ENCODE measurements around the gene FAXDC2. TPM values are rescaled to one million over a fixed set of nuclear protein-coding genes. Genes with fewer than 3 reads are reported as not detected.

The FAXDC2 gene
- total and polyA plus RNA-seq, 9 of the 15 experiments (the other 6 are each of a cell fraction or from before 2014, with no cell fraction given): 2.4 to 30.0 (median 9.9) TPM

DNA sequence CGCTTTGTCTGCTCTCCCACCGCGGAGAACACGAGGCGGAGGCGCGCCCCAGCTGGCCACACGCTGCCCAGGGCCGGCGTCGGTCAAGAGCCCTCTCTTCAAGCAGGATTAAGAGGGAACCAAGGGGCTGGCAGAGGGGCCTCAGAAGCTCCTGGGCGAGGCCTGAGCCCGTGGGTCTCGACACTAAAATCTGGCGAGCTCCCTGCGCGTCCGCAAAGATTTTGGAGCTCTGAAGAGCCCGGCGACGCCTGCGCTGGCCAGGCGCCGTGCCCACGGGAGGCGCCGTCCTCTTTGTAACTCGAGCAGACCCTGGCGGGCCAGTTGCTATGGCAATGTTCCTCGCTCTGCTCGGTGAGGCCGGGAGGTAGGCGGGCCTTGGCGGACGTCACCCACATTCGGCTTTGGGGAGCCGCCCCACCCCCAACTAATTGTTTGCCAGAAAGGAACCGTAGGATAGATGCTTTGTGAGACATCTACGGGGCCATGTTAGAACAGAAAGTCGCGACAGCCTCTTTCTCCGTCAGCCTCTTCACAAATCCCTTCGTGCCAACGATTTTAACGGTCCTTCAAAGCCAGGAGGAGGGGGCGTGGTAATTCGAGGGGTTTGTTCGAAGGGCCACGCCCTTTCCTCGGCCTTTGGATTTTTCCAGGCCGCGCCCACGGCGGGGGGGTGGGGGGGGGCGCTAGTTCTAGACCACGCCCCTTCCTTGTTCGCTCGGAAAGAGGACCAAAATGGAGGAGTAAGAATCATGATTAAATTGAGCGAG, 7.3 kb upstream of the FAXDC2 start (continued):
- TF ChIP-seq, protein P1, sequence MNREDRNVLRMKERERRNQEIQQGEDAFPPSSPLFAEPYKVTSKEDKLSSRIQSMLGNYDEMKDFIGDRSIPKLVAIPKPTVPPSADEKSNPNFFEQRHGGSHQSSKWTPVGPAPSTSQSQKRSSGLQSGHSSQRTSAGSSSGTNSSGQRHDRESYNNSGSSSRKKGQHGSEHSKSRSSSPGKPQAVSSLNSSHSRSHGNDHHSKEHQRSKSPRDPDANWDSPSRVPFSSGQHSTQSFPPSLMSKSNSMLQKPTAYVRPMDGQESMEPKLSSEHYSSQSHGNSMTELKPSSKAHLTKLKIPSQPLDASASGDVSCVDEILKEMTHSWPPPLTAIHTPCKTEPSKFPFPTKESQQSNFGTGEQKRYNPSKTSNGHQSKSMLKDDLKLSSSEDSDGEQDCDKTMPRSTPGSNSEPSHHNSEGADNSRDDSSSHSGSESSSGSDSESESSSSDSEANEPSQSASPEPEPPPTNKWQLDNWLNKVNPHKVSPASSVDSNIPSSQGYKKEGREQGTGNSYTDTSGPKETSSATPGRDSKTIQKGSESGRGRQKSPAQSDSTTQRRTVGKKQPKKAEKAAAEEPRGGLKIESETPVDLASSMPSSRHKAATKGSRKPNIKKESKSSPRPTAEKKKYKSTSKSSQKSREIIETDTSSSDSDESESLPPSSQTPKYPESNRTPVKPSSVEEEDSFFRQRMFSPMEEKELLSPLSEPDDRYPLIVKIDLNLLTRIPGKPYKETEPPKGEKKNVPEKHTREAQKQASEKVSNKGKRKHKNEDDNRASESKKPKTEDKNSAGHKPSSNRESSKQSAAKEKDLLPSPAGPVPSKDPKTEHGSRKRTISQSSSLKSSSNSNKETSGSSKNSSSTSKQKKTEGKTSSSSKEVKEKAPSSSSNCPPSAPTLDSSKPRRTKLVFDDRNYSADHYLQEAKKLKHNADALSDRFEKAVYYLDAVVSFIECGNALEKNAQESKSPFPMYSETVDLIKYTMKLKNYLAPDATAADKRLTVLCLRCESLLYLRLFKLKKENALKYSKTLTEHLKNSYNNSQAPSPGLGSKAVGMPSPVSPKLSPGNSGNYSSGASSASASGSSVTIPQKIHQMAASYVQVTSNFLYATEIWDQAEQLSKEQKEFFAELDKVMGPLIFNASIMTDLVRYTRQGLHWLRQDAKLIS (CRISPR knock-in tag; IDR thresholded peaks at IDR 0.05): peak; percentile 76; the same call in 1 of the 2 replicates
- TF ChIP-seq L3MBTL2 (IDR thresholded peaks at IDR 0.05): peak; percentile 95
- TF ChIP-seq NFATC3 (IDR thresholded peaks at IDR 0.05): peak; percentile 94
- peak; percentile 35 for TF ChIP-seq PHF20 (IDR thresholded peaks at IDR 0.05; ENCODE audit: partially characterized antibody)
- peak; percentile 5; the same call in 1 of the 2 replicates for TF ChIP-seq SOX6 (IDR thresholded peaks at IDR 0.05)
- TF ChIP-seq CSDE1 (IDR thresholded peaks at IDR 0.05): peak in 1 of 2 experiments; percentile 73; a peak in 2 of 4 replicates
- peak; percentile 46 to 65; a peak in 3 of 4 replicates for TF ChIP-seq MAZ (CRISPR knock-in tag; conservative IDR thresholded peaks at IDR 0.05 in 1 of 2, IDR thresholded peaks at IDR 0.05 in 1 of 2)
- TF ChIP-seq, protein P2, sequence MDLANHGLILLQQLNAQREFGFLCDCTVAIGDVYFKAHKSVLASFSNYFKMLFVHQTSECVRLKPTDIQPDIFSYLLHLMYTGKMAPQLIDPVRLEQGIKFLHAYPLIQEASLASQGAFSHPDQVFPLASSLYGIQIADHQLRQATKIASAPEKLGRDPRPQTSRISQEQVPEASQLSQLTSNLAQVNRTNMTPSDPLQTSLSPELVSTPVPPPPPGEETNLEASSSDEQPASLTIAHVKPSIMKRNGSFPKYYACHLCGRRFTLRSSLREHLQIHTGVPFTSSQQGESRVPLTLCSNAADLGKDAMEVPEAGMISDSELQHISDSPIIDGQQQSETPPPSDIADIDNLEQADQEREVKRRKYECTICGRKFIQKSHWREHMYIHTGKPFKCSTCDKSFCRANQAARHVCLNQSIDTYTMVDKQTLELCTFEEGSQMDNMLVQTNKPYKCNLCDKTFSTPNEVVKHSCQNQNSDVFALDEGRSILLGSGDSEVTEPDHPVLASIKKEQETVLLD (IDR thresholded peaks at IDR 0.05): peak; percentile 71
- TF ChIP-seq ZBTB17 (CRISPR knock-in tag; IDR thresholded peaks at IDR 0.05): peak; percentile 44; the same call in 1 of the 2 replicates
- TF ChIP-seq MTA3 (IDR thresholded peaks at IDR 0.05; ENCODE audit: borderline replicate concordance): peak; percentile 88

Measured in K562 (cell line).